ENCODE measurements around the gene RPL12. TPM values are rescaled to one million over a fixed set of nuclear protein-coding genes. Genes with fewer than 3 reads are reported as not detected.
A peak's percentile ranks its signal among the peaks of the same experiment; 100 is the strongest.

Gene RPL12
- total RNA-seq, 4 donors from 2014 or later = 2,461 to 2,856 (median 2,671) TPM

- 0% methylated on average over 54 of the region's 54 CpGs for WGBS, 2 donors
- DNase-seq (ENCODE audit: low spot score in 2 of 2) = peak; percentile 92 to 99
- H3K4me3 ChIP-seq (ENCODE audit: low read depth, poor library complexity, severe bottlenecking) = peak within 1 kb of the TSS; percentile 86
- no peak for TF ChIP-seq CTCF (IDR thresholded peaks at IDR 0.05)
- no peak for TF ChIP-seq POLR2A (IDR thresholded peaks at IDR 0.05)
- intact Hi-C loops (cut with DNase I; ENCODE audit: low total_unique reads) = no loop called here
These were observed 27.1 kb downstream of the RPL12 start, which contains the start of gene ZNF79 for GRCh38 chr9:127423934-127424675. ZNF79 (plus strand) TSS chr9:127424382; CDS start chr9:127424788, 406 bp downstream.

DNA sequence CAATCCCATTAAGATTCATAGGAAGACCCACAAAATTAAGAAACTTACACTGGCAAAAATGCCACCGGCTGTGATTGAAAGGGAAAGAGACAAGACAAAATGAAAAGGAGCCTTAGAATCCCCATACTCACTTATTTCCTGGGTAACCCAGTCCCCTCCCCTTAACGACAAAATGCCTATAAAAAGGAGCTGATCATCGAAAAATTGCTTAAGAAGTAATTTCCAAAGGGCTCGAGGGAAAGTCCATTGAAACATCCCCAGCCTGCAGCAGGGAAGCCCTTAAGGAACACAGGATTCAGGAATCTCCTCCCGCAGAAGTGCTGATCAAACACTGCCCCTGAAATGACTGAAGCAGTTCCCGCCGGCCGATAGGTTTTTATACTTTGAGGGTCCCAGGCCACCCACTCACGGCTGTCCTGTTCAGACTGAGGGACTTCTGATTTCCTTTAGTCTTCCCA is 27.7 kb downstream of the RPL12 start:
- no peak for TF ChIP-seq POLR2A (IDR thresholded peaks at IDR 0.05)
- no peak for TF ChIP-seq CTCF (IDR thresholded peaks at IDR 0.05)
- intact Hi-C loops (cut with DNase I; ENCODE audit: low total_unique reads) = no loop called here
- no peak for DNase-seq (ENCODE audit: low spot score in 2 of 2)
- 1% methylated on average over 9 of the region's 9 CpGs for WGBS, 2 donors
- peak overlapping the region; percentile 86 for H3K4me3 ChIP-seq (ENCODE audit: low read depth, poor library complexity, severe bottlenecking)

- TF ChIP-seq POLR2A (IDR thresholded peaks at IDR 0.05) = no peak
- TF ChIP-seq CTCF (IDR thresholded peaks at IDR 0.05) = no peak
- no peak for DNase-seq (ENCODE audit: low spot score in 2 of 2)
- H3K4me3 ChIP-seq (ENCODE audit: low read depth, poor library complexity, severe bottlenecking) = no peak overlapping the region
- intact Hi-C loops (cut with DNase I; ENCODE audit: low total_unique reads) = no loop called here
- whole genome bisulfite sequencing, 2 donors = 63% methylated on average over 6 of the region's 6 CpGs
These were observed 28.4 kb downstream of the RPL12 start for GRCh38 chr9:127422787-127423186.

DNA sequence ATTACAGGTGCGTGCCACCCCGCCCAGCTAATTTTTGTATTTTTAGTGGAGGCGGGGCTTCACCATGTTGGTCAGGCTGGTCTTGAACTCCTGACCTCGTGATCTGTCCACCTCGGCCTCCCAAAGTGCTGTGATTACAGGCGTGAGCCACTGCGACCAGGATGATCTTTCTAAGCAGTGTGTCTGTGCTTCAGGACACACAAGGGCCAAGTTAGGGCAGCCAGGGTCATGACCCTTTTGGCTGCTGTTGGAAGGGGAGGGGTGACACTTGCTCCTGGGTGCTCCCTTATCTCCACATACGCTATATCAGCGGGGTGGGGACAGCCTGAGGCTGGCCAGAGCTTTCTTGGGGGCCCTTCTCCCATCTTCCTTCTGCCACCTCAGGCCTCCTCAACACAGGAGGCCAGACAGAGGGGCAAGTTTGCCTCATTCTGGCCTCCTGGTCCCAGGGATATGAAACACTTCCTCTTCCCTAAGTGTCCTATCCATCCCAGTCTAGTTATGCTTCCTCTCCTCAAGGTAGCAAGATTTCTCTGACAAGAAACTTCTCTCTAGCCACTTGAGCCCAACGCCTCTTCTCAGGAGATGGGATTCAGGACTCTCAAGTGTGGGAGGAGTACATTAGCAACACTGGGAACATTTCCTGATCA is 28.9 kb downstream of the RPL12 start:
- no peak overlapping the region for H3K4me3 ChIP-seq (ENCODE audit: low read depth, poor library complexity, severe bottlenecking)

DNA sequence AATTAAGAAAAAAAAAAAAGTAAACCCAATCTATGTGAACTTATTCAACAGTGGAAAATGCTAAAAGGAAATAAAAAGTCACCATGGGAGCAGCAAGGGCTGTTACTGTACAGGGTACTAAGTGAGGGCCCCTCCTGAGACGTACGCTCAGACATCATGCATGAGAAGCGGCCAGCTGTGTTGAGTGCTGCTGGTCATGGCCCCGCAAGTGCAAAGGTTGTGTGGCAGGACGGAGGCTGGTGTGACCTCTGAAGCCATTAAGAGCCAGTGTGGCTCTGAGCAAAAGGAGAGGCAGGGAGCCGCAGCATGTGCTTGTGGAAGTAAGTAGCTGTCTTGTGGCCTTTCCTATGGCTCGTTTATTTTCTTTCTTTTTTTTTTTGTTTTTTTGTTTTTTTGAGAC is 30.1 kb downstream of the RPL12 start:
- WGBS, 2 donors = 88 to 92% methylated on average over 7 of the region's 7 CpGs

More for the DNA sequence above, 28.9 kb downstream of the RPL12 start:
- intact Hi-C loops (cut with DNase I; ENCODE audit: low total_unique reads) = no loop called here
- TF ChIP-seq POLR2A (IDR thresholded peaks at IDR 0.05) = no peak
- TF ChIP-seq CTCF (IDR thresholded peaks at IDR 0.05) = no peak
- DNase-seq (ENCODE audit: low spot score in 2 of 2) = no peak
- 89 to 93% methylated on average over 10 of the region's 10 CpGs for WGBS, 2 donors

More for the DNA sequence above, 30.1 kb downstream of the RPL12 start:
- no peak for TF ChIP-seq CTCF (IDR thresholded peaks at IDR 0.05)
- no peak for TF ChIP-seq POLR2A (IDR thresholded peaks at IDR 0.05)
- intact Hi-C loops (cut with DNase I; ENCODE audit: low total_unique reads) = no loop called here
- DNase-seq (ENCODE audit: low spot score in 2 of 2) = no peak
- H3K4me3 ChIP-seq (ENCODE audit: low read depth, poor library complexity, severe bottlenecking) = no peak overlapping the region

Measured in lower leg skin (tissue), 4 donors.